NB4 (cell line): ENCODE data around the gene ZNF506.

Source experiments
- MYC ChIP-seq: IDR thresholded peaks from 2 replicates; pipeline ENCODE4 v1.6.1; 2011; ENCODE audit warnings: low read depth, low read length
- POLR2A ChIP-seq: IDR thresholded peaks from 2 replicates; pipeline ENCODE4 v1.6.1; 2011; ENCODE audit warnings: mild to moderate bottlenecking; ENCODE audit not compliant: insufficient read length; ENCODE audit errors: extremely low read depth
- TF ChIP-seq, protein P1 (sequence below): IDR thresholded peaks from one replicate; pipeline ENCODE4 v1.5.1; 2012; ENCODE audit warnings: low read depth, low read length
- TF ChIP-seq, protein P2 (sequence below): IDR thresholded peaks from 2 replicates; pipeline ENCODE4 v1.6.1; 2011; ENCODE audit warnings: low read depth, low read length

DNA sequence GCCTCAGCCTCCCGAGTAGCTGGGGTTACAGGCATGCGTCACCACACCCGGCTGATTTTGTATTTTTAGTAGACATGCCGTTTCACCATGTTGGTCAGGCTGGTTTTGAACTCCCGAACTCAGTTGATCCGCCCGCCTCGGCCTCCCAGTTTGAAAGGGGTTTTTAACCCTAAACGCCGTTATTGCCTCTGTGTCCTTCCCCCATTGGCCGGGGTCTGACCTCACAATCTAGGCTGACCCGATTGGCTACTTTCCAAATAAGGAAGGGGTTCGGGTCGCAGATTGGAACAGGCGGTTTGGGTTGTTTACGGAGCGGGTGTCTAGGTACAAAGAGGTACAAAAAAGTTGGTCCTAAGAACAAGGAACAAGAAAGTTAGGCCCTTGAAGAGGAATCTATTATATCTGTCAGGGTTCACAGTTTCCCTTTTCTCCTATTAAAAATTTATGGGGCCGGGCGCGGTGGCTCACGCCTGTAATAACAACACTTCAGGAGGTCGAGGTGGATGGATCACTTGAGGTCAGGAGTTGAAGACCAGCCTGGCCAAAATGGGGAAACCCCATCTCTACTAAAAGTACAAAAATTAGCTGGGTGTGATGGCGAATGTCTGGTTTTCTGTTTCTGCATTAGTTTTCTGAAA, 45.2 kb upstream of the ZNF506 start:
- TF ChIP-seq, protein P1, sequence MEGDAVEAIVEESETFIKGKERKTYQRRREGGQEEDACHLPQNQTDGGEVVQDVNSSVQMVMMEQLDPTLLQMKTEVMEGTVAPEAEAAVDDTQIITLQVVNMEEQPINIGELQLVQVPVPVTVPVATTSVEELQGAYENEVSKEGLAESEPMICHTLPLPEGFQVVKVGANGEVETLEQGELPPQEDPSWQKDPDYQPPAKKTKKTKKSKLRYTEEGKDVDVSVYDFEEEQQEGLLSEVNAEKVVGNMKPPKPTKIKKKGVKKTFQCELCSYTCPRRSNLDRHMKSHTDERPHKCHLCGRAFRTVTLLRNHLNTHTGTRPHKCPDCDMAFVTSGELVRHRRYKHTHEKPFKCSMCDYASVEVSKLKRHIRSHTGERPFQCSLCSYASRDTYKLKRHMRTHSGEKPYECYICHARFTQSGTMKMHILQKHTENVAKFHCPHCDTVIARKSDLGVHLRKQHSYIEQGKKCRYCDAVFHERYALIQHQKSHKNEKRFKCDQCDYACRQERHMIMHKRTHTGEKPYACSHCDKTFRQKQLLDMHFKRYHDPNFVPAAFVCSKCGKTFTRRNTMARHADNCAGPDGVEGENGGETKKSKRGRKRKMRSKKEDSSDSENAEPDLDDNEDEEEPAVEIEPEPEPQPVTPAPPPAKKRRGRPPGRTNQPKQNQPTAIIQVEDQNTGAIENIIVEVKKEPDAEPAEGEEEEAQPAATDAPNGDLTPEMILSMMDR, result no peak
- TF ChIP-seq POLR2A (no peak), MYC (no peak)
- TF ChIP-seq, protein P2, sequence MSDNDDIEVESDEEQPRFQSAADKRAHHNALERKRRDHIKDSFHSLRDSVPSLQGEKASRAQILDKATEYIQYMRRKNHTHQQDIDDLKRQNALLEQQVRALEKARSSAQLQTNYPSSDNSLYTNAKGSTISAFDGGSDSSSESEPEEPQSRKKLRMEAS, result no peak
